Endodermal cell (in vitro differentiated cells): ENCODE data around the gene SLC25A21. TPM values are rescaled to one million over a fixed set of nuclear protein-coding genes. Genes with fewer than 3 reads are reported as not detected.
A peak's percentile ranks its signal among the peaks of the same experiment; 100 is the strongest.
"Not testable (repeated sequence)": the region's sequence is repeated elsewhere in the genome, so short reads cannot be mapped to it uniquely, and the experiment has no call there.

Source experiments
- DNase-seq: peaks from one replicate; pipeline ENCODE4 v3.0.0-alpha.2; 2017
- H3K27ac ChIP-seq: 2 replicates; pipeline ENCODE4 v1.5.1; 2013; ENCODE audit warnings: mild to moderate bottlenecking, low read depth, low read length, moderate library complexity
- H3K27me3 ChIP-seq: 2 replicates; pipeline ENCODE4 v1.6.1; 2013; ENCODE audit warnings: mild to moderate bottlenecking, low read length, moderate library complexity; ENCODE audit not compliant: insufficient read depth, control insufficient read depth, poor library complexity, severe bottlenecking
- H3K36me3 ChIP-seq: 2 replicates; pipeline ENCODE4 v1.7.0; 2013; ENCODE audit warnings: mild to moderate bottlenecking, low read length, moderate library complexity; ENCODE audit not compliant: control insufficient read depth, insufficient read depth
- H3K4me1 ChIP-seq: one replicate; pipeline ENCODE4 v1.7.0; 2013; ENCODE audit warnings: low read length; ENCODE audit not compliant: control insufficient read depth, insufficient read depth
- H3K4me3 ChIP-seq: 2 replicates; pipeline ENCODE4 v1.5.1; 2013; ENCODE audit warnings: mild to moderate bottlenecking, low read length, moderate library complexity
- H3K9ac ChIP-seq: 2 replicates; pipeline ENCODE4 v1.6.1; 2013; ENCODE audit warnings: mild to moderate bottlenecking, low read length, moderate library complexity; ENCODE audit not compliant: poor library complexity, severe bottlenecking; ENCODE audit errors: extremely low read depth
- H3K9me3 ChIP-seq: 2 replicates; pipeline ENCODE4 v1.6.1; 2013; ENCODE audit warnings: mild to moderate bottlenecking, low read length, moderate library complexity; ENCODE audit not compliant: control insufficient read depth
- H3K27ac Mint-ChIP-seq: 2 replicates; pipeline ENCODE4 v1.8.0; 2020; ENCODE audit warnings: mixed read lengths
- H3K27me3 Mint-ChIP-seq: 2 replicates; pipeline ENCODE4 v1.8.0; 2021; ENCODE audit warnings: mild to moderate bottlenecking, mixed read lengths; ENCODE audit not compliant: insufficient read depth
- H3K36me3 Mint-ChIP-seq: 2 replicates; pipeline ENCODE4 v1.8.0; 2020; ENCODE audit warnings: low read depth, mixed read lengths
- H3K4me1 Mint-ChIP-seq: 2 replicates; pipeline ENCODE4 v1.8.0; 2020; ENCODE audit warnings: mixed read lengths
- H3K4me3 Mint-ChIP-seq: 2 replicates; pipeline ENCODE4 v1.8.0; 2020; ENCODE audit warnings: mild to moderate bottlenecking, moderate library complexity, mixed read lengths
- H3K9me3 Mint-ChIP-seq: 2 replicates; pipeline ENCODE4 v1.8.0; 2020; ENCODE audit warnings: mild to moderate bottlenecking, mixed read lengths
- WGBS, 2 experiments: methylation state at CpG; one replicate each; pipeline versions ENCODE4 v1.1.5 to v1.1.7; 2013; ENCODE audit warnings: missing lambda C conversion rate in 2 of 2, mixed read lengths in 1 of 2; ENCODE audit not compliant: insufficient coverage in 1 of 2, insufficient read length in 1 of 2; 5-methylcytosine and 5-hydroxymethylcytosine counted together
- total RNA-seq, 2 donors: library from RNA; stranded (reverse); fragmentation: NEBNext Ultra II Directional in 1 of 2; extraction: Animal tissue kit (Norgen Biotek cat#: 25700) in 1 of 2; gene quantifications; 2 replicates in 1 of 2; 3 replicates in 1 of 2; pipeline ENCODE4 v1.2.1, GENCODE V29; 2021
- TF ChIP-seq, protein P1 (sequence below): fragments of 200-600 bp; sonication (generic); conservative IDR thresholded peaks from 2 replicates; pipeline ENCODE4 v1.5.0; 2021; ENCODE audit warnings: antibody characterized with exemption, mild to moderate bottlenecking

Gene SLC25A21
- total RNA-seq, 2 donors from 2014 or later: 1.9 TPM

DNA sequence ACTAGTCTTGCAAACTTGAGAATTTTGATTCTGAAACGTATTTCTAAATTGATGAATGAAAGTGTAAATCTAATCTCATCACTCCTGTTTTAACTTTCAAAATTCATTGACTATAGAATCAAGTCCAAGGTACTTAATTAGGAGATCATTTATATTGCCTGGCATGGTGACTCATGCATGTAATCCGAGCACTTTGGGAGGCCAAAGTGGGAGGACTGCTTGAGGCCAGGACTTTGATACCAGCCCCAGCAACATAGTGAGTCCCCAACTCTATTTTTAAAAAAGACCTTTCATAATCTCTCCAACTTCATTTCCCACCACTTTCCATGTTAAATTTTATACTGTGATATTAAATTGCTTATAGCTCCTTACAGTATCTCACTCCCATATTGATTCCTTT is 22.3 kb upstream of the SLC25A21 start:
- Mint-ChIP-seq H3K27me3 (peaks cover 32% of the 10 kb centered on the region), H3K27ac (no peak overlapping the region), H3K4me3 (no peak overlapping the region), H3K4me1 (peaks cover 9% of the 10 kb centered on the region), H3K36me3 (no peaks in the 10 kb centered on the region), H3K9me3 (no peaks in the 10 kb centered on the region)
- TF ChIP-seq, protein P1, sequence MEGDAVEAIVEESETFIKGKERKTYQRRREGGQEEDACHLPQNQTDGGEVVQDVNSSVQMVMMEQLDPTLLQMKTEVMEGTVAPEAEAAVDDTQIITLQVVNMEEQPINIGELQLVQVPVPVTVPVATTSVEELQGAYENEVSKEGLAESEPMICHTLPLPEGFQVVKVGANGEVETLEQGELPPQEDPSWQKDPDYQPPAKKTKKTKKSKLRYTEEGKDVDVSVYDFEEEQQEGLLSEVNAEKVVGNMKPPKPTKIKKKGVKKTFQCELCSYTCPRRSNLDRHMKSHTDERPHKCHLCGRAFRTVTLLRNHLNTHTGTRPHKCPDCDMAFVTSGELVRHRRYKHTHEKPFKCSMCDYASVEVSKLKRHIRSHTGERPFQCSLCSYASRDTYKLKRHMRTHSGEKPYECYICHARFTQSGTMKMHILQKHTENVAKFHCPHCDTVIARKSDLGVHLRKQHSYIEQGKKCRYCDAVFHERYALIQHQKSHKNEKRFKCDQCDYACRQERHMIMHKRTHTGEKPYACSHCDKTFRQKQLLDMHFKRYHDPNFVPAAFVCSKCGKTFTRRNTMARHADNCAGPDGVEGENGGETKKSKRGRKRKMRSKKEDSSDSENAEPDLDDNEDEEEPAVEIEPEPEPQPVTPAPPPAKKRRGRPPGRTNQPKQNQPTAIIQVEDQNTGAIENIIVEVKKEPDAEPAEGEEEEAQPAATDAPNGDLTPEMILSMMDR: no peak
- H3K9ac ChIP-seq: no peak overlapping the region
- no peaks in the 10 kb centered on the region for H3K4me1 ChIP-seq
- no peaks in the 10 kb centered on the region for H3K9me3 ChIP-seq
- WGBS, 2 experiments: 86 to 100% methylated on average over 1 to 2 of the region's 2 CpGs
- no peak for DNase-seq
- no peaks in the 10 kb centered on the region for H3K27me3 ChIP-seq
- H3K4me3 ChIP-seq: no peak overlapping the region
- H3K36me3 ChIP-seq: no peaks in the 10 kb centered on the region
- no peak overlapping the region for H3K27ac ChIP-seq

DNA sequence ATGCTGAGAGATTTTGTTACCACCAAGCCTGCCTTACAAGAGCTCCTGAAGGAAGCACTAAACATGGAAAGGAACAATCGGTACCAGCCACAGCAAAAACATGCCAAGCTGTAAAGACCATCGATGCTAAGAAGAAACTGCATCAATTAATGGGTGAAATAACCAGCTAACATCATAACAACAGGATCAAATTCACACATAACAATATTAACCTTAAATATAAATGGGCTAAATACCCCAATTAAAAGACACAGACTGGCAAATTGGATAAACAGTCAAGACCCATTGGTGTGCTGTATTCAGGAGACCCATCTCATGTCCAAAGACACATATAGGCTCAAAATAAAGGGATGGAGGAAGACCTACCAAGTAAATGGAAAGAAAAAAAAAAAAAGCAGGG is 17.3 kb upstream of the SLC25A21 start:
- H3K9me3 Mint-ChIP-seq, H3K27me3 ChIP-seq, H3K4me3 Mint-ChIP-seq, H3K4me1 ChIP-seq, H3K27ac ChIP-seq, H3K4me3 ChIP-seq, DNase-seq, H3K9me3 ChIP-seq, H3K4me1 Mint-ChIP-seq, H3K36me3 ChIP-seq, H3K9ac ChIP-seq, H3K36me3 Mint-ChIP-seq, H3K27ac Mint-ChIP-seq: not testable (repeated sequence)
- peaks cover 28% of the 10 kb centered on the region for H3K27me3 Mint-ChIP-seq
- WGBS, 2 experiments: 80 to 98% methylated on average over 1 to 2 of the region's 2 CpGs

DNA sequence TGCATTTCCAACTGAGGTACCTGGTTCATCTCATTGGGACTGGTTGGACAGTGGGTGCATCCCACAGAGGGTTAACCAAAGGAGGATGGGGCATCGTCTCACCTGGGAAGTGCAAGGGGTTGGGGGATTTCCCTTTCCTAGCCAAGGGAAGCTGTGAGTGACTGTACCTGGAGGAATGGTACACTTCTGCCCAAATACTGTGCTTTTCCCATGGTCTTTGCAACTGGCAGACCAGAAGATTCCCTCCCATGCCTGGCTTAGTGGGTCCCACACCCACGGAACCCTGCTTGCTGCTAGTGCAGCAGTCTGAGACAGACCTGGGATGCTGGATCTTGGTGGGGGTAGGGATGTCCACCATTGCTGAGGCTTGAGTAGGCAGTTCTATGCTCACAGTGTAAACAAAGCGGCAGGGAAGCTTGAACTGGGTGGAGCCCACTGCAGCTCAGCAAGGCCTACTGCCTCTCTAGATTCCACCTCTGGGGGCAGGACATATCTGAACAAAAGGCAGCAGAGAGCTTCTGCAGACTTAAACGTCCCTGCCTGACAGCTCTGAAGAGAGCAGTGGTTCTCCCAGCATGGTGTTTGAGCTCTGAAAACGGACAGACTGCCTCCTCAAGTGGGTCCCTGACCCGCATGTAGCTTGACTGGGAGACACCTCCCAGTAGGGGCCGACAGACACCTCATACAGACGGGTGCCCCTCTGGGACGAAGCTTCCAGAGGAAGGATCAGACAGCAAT is 15.6 kb upstream of the SLC25A21 start:
- not testable (repeated sequence) for H3K27me3 ChIP-seq, DNase-seq, H3K4me1 Mint-ChIP-seq, H3K9me3 Mint-ChIP-seq, H3K36me3 ChIP-seq, H3K9ac ChIP-seq, H3K4me3 ChIP-seq, H3K4me1 ChIP-seq, H3K27ac Mint-ChIP-seq, H3K4me3 Mint-ChIP-seq, H3K9me3 ChIP-seq, H3K27ac ChIP-seq, H3K36me3 Mint-ChIP-seq
- peaks cover 27% of the 10 kb centered on the region for H3K27me3 Mint-ChIP-seq
- TF ChIP-seq, protein P1: peak; percentile 48
- 80 to 84% methylated on average over 6 to 9 of the region's 9 CpGs for WGBS, 2 experiments

DNA sequence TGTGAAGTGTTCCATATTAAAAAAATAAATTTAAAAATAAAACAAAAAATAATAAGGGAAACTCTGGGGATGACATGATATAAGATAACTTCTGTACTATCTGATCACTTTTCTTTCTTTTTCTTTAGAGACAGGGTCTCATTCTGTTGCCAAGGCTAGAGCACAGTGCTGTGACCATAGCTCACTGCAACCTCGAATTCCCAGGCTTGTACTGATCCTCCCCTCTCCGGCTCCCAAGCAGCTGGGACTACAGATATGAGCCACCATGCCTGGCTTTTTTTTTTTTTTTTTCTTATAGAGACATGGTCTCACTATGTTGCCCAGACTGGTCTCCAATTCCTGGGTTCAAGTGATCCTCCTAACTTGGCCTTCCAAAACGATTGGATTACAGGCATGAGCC is 14.9 kb upstream of the SLC25A21 start:
- Mint-ChIP-seq H3K36me3 (no peaks in the 10 kb centered on the region), H3K27ac (no peak overlapping the region), H3K9me3 (no peaks in the 10 kb centered on the region), H3K4me1 (no peaks in the 10 kb centered on the region), H3K27me3 (peaks cover 22% of the 10 kb centered on the region), H3K4me3 (no peak overlapping the region)
- Histone ChIP-seq H3K27me3 (no peaks in the 10 kb centered on the region), H3K4me3 (no peak overlapping the region), H3K9ac (no peak overlapping the region), H3K27ac (no peak overlapping the region), H3K36me3 (no peaks in the 10 kb centered on the region), H3K9me3 (no peaks in the 10 kb centered on the region), H3K4me1 (no peaks in the 10 kb centered on the region)
- no peak for DNase-seq
- TF ChIP-seq, protein P1: no peak
- 82 to 91% methylated on average over 3 of the region's 3 CpGs for WGBS, 2 experiments
